Loucy (cell line): ENCODE results near the gene YWHAH.

Experiments used
- EZH2phosphoT487 ChIP-seq: fragments of 200-600 bp; IDR thresholded peaks from 2 replicates; pipeline ENCODE4 v1.6.1; 2018; ENCODE audit warnings: antibody characterized with exemption, mild to moderate bottlenecking, moderate library complexity, borderline replicate concordance
- TF ChIP-seq, protein P1 (sequence below): fragments of 200-600 bp; sonication (generic); conservative IDR thresholded peaks from 2 replicates; pipeline ENCODE4 v1.5.1; 2014; ENCODE audit warnings: mild to moderate bottlenecking, antibody characterized with exemption, low read length

DNA sequence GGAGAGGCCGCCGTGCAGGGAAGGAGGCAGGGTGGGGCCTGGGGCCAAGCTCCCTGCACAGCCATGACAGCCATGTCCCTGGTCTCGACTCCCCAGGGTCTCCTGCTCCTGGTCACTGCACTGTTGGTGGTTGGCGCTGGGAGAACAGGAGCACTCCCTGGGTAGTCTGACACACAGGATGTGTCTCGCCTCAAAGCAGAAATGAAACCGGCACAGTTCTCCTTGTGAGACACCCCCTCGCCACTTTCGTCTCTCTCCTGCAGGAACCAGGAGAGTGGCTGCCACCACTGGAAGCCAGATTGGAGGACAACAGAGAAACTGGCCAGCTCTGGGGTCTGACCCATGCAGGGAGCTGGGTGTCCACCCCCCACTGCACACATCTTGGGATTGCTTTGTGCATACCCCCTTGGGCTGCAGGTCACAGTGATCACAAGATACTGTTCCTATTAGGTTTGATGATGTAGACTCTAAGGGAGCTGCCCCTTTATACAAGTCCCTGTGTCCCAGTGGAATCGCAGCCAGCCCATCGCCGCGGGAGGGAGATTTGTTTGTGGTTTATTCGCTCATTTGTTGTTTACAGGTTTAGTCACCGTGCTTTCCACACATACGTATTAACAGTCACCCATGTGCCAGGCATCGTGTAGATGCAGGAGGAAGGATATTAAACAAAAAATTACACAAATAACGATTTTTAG, 27.0 kb upstream of the YWHAH start:
- TF ChIP-seq, protein P1, sequence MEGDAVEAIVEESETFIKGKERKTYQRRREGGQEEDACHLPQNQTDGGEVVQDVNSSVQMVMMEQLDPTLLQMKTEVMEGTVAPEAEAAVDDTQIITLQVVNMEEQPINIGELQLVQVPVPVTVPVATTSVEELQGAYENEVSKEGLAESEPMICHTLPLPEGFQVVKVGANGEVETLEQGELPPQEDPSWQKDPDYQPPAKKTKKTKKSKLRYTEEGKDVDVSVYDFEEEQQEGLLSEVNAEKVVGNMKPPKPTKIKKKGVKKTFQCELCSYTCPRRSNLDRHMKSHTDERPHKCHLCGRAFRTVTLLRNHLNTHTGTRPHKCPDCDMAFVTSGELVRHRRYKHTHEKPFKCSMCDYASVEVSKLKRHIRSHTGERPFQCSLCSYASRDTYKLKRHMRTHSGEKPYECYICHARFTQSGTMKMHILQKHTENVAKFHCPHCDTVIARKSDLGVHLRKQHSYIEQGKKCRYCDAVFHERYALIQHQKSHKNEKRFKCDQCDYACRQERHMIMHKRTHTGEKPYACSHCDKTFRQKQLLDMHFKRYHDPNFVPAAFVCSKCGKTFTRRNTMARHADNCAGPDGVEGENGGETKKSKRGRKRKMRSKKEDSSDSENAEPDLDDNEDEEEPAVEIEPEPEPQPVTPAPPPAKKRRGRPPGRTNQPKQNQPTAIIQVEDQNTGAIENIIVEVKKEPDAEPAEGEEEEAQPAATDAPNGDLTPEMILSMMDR, result no peak
- TF ChIP-seq EZH2phosphoT487, result no peak
